GM21825 (cell line): Measurements from ENCODE around the gene KIR2DL4.
"Not testable (repeated sequence)": the region's sequence is repeated elsewhere in the genome, so short reads cannot be mapped to it uniquely, and the experiment has no call there.

Experiments
- ATAC-seq: cut with Tn5 transposase; IDR thresholded peaks from one replicate; pipeline ENCODE4 v1.9.1; 2021; ENCODE audit warnings: mild to moderate bottlenecking, moderate library complexity; ENCODE audit not compliant: unreplicated experiment

KIR2DL4 gene

GRCh38 chr19:54804101-54804500 is 691 bp downstream of the KIR2DL4 start:
- ATAC-seq = no peak

GRCh38 chr19:54804571-54804970 is 1.2 kb downstream of the KIR2DL4 start:
- no peak for ATAC-seq

GRCh38 chr19:54805665-54806515 is 2.5 kb downstream of the KIR2DL4 start:
- ATAC-seq = no peak

DNA sequence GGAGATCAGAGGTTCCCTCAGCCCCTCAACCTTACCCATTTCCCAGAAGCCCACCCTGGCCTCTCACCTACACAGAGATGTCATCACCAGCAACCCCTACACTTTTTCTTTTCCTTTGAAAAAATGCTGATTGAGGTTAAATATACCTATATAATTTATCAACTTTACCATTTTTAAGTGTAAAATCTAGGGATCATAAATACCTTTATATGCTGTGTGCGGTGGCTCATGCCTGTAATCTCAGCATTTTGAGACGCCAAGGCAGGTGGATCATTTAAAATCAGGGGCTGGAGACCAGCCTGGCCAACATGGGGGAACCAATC is 3.1 kb downstream of the KIR2DL4 start:
- no peak for ATAC-seq

GRCh38 chr19:54814571-54814970 is 11.2 kb downstream of the KIR2DL4 start:
- ATAC-seq = not testable (repeated sequence)

DNA sequence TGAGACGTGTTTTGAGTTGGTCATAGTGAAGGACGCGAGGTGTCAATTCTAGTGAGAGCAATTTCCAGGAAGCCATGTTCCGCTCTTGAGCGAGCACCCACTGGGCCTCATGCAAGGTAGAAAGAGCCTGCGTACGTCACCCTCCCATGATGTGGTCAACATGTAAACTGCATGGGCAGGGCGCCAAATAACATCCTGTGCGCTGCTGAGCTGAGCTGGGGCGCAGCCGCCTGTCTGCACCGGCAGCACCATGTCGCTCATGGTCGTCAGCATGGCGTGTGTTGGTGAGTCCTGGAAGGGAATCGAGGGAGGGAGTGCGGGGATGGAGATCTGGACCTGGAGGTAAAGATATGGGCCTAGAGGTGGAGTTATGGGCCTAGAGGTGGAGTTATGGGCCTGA is 12.8 kb downstream of the KIR2DL4 start, which contains the start of gene KIR3DL1:
KIR3DL1 (plus strand) TSS at position 218 of the 400 bp plus-strand sequence.
- not testable (repeated sequence) for ATAC-seq

DNA sequence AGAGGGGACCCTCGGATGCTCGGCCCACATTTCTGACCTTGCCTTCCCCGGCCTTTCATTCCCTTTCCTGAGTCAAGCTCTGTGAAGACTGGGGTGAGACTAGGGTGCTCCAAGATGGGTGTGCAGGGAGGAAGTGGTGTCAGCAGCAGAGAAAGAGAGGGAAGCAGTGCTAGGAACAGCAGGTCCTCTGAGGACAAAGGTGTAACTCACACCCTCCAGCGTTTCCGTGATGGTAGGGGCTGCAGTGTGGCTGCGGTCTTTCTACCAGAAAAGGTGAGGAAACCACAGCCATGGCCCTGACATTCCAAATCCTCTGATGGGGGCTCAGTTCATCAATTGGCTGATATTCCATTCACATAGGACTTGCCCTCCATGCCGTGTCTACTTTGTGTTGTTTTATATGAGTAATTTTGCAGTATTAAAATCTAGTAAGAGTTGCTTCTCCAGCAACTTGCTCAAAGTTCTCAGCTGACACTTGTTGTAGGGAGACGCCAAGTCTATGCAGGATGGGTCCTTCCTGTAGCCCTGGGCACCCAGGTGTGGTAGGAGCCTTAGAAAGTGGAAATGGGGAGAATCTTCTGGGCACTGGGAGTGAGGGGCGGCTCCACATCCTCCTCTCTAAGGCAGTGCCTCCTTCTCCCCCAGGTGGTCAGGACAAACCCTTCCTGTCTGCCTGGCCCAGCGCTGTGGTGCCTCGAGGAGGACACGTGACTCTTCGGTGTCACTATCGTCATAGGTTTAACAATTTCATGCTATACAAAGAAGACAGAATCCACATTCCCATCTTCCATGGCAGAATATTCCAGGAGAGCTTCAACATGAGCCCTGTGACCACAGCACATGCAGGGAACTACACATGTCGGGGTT is 14.5 kb downstream of the KIR2DL4 start:
- ATAC-seq = no peak

DNA sequence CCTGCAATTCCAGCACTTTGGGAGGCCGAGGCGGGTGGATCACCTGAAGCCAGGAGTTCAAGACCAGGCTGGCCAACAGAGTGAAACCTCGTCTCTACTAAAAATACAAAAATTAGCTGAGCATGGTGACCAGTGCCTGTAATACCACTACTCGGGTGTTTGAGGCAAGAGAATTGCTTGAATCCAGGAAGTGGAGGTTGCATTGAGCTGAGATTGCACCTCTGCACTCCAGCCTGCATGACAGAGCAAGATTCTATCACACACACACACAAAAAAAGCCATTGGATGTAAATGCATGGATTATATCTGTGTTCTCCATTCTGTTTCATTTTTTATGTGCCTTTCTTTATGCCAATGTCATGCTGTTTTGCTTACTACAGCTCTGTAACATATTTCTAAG is 21.0 kb downstream of the KIR2DL4 start:
- ATAC-seq = not testable (repeated sequence)

DNA sequence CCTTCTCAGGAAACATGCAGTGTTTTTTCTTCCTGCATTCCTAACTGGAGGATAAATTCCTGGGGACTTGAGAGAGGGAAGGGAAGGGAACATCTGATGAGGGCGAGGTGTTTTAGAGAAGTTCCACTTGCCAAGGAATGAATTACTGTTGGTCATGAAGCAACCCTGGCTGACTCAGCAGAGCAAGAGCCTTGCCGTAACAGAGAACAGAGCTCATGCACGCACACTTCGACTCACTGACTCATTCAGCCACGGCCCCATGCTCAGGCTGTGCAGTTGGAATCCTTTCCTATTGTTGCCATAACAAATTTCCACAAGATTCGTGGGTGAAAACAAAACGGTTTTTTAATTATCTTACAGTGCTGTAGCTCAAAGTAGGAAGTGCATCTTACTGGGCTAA is 21.9 kb downstream of the KIR2DL4 start:
- not testable (repeated sequence) for ATAC-seq

DNA sequence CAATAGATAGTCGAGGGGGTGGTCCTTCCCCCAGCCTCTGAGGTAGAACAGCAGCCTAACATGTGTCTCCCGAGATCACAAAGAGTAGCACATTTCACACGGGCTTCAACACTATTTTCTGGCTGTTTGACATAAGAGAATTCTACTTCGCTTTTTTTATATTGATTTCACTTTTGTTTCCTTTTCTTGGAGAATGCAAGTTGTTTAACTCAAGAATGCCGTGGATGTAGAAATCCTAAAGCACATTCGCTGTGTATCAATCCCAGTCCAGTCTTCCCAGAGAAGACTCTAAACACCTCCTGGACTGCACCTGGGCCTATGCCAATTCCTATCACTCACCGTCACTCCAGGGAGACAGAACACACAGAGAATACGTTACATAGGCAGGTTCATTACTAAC is 24.7 kb downstream of the KIR2DL4 start:
- not testable (repeated sequence) for ATAC-seq

- not testable (repeated sequence) for ATAC-seq
Observed at GRCh38 chr19:54832496-54832895, 29.1 kb downstream of the KIR2DL4 start, which contains the start of gene KIR2DS4. Gene KIR2DS4 (plus strand): TSS chr19:54832676.

GRCh38 chr19:54835126-54835525 is 31.7 kb downstream of the KIR2DL4 start:
- ATAC-seq = not testable (repeated sequence)

GRCh38 chr19:54837522-54837921 is 34.1 kb downstream of the KIR2DL4 start:
- ATAC-seq = not testable (repeated sequence)

GRCh38 chr19:54843171-54843570 is 39.8 kb downstream of the KIR2DL4 start:
- ATAC-seq = not testable (repeated sequence)

- not testable (repeated sequence) for ATAC-seq
Observed at GRCh38 chr19:54850061-54850640, 46.7 kb downstream of the KIR2DL4 start, which contains the start of gene KIR3DL2. Gene KIR3DL2 (plus strand): TSS chr19:54850443. CDS start chr19:54850476, 33 bp downstream.

DNA sequence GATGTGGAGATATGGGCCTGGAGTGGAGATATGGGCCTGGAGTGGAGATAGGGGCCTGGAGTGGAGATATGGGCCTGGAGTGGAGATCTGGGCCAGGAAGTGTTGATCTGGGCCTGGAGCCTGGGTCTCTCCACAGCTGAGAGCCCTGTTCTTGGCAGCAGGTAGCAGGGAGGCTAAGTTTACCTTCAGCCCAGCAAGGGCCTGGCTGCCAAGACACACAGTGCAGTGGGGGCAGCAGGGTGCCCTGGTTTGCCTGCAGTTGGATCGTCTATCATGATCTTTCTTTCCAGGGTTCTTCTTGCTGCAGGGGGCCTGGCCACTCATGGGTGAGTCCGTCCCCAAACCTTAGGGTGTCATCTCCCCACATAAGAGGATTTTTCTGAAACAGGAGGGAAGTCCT is 47.5 kb downstream of the KIR2DL4 start:
- no peak for ATAC-seq

DNA sequence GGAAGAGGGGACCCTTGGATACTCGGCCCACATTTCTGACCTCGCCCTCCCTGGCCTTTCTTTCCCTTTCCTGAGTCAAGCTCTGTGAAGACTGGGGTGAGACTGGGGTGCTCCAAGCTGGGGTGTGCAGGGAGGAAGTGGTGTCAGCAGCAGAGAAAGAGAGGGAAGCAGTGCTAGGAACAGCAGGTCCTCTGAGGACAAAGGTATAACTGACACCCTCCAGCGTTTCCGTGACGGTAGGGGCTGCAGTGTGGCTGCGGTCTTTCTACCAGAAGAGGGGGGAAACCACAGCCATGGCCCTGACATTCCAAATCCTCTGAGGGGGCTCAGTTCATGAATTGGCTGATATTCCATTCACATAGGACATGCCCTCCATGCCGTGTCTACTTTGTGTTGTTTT is 47.9 kb downstream of the KIR2DL4 start:
- no peak for ATAC-seq

DNA sequence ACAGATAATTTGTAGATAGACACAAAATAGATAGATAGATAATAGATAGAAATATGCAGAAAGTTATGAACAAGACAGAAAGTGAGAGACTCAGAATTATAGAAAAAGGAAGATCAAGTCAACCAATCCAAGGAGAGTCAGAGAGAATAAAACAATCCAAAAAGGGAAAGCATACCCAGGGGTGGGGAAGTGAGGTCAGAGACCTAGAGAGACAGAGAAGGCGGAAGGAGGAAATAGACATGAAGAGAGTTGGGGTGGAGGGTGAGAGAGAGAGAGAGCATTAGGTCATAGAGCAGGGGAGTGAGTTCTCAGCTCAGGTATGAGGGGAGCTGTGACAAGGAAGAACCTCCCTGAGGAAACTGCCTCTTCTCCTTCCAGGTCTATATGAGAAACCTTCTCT is 51.8 kb downstream of the KIR2DL4 start:
- not testable (repeated sequence) for ATAC-seq

DNA sequence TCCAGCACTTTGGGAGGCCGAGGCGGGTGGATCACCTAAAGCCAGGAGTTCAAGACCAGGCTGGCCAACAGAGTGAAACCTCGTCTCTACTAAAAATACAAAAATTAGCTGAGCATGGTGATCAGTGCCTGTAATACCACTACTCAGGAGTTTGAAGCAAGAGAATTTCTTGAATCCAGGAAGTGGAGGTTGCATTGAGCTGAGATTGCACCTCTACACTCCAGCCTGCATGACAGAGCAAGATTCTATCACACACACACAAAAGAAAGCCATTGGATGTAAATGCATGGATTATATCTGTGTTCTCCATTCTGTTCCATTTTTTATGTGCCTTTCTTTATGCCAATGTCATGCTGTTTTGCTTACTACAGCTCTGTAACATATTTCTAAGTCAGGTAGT is 55.1 kb downstream of the KIR2DL4 start:
- not testable (repeated sequence) for ATAC-seq

DNA sequence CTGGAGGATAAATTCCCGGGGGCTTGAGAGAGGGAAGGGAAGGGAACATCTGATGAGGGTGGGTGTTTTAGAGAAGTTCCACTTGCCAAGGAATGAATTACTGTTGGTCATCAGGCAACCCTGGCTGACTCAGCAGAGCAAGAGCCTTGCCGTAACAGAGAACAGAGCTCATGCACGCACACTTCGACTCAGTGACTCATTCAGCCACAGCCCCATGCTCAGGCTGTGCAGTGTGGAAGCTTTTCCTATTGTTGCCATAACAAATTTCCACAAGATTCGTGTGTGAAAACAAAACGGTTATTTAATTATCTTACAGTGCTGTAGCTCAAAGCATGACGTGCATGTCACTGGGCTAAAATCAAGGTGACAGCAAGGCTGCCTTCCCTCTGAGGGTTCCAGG is 56.0 kb downstream of the KIR2DL4 start:
- not testable (repeated sequence) for ATAC-seq

DNA sequence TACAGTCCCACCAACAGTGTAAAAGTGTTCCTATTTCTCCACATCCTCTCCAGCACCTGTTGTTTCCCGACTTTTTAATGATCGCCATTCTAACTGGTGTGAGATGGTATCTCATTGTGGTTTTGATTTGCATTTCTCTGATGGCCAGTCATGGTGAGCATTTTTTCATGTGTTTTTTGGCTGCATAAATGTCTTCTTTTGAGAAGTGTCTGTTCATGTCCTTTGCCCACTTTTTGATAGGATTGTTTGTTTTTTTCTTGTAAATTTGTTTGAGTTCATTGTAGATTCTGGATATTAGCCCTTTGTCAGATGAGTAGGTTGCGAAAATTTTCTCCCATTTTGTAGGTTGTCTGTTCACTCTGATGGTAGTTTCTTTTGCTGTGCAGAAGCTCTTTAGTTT is 60.0 kb downstream of the KIR2DL4 start:
- ATAC-seq = not testable (repeated sequence)
